NCI-H1417 treated with DMSO at 0.1 percent for 48 hours (cell line): ENCODE data around the gene TCIRG1.
"Not testable (repeated sequence)": the region's sequence is repeated elsewhere in the genome, so short reads cannot be mapped to it uniquely, and the experiment has no call there.

Experiments
- DNase-seq: peaks from one replicate; lab custom pipeline; 2025; lab: John Stamatoyannopoulos, UW

TCIRG1 gene, protein sequence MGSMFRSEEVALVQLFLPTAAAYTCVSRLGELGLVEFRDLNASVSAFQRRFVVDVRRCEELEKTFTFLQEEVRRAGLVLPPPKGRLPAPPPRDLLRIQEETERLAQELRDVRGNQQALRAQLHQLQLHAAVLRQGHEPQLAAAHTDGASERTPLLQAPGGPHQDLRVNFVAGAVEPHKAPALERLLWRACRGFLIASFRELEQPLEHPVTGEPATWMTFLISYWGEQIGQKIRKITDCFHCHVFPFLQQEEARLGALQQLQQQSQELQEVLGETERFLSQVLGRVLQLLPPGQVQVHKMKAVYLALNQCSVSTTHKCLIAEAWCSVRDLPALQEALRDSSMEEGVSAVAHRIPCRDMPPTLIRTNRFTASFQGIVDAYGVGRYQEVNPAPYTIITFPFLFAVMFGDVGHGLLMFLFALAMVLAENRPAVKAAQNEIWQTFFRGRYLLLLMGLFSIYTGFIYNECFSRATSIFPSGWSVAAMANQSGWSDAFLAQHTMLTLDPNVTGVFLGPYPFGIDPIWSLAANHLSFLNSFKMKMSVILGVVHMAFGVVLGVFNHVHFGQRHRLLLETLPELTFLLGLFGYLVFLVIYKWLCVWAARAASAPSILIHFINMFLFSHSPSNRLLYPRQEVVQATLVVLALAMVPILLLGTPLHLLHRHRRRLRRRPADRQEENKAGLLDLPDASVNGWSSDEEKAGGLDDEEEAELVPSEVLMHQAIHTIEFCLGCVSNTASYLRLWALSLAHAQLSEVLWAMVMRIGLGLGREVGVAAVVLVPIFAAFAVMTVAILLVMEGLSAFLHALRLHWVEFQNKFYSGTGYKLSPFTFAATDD

DNA sequence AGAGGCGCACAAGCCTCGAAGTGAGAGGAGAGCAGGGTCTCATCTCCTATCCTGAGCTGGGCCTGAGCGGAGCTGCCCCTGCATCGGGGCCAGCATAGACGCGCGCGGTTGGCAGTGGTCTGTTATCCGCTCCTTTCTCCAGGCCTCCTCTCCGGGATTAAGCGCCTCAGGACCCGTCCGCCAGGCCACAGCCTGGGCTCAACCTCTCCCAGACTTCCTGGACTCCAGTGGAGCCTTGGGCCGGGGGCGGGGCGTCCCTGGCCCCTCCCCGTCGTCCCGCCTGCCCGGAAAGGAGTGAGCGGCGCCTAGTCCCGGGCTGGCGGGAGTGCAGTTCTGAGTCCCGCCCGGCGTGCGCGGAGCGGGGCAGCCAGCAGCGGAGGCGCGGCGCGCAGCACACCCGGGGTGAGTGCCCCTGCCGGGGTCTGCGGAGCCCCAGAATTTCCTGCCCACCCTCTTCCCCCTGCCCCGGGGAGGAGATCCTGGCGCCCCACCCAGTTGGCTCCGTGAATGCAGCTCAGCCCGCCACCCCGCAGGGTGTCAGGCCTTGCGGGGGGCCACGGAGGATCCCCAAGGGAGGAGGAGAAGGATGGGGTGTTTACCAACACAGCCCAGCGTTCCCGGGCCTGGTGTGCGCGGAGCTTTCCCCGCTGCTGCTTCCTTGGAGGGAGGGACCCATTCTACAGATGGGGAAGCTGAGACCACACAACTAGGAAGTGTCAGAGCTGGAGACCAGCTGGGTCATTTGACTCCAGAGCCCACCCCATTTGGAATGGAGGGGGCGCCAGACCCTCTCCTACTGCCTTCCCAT, at the start of gene TCIRG1:
TSS of gene TCIRG1 (plus strand) at position 308 of the 808 bp plus-strand sequence. CDS start 2,247 bp downstream, outside the sequence.
- DNase-seq = no peak

DNA sequence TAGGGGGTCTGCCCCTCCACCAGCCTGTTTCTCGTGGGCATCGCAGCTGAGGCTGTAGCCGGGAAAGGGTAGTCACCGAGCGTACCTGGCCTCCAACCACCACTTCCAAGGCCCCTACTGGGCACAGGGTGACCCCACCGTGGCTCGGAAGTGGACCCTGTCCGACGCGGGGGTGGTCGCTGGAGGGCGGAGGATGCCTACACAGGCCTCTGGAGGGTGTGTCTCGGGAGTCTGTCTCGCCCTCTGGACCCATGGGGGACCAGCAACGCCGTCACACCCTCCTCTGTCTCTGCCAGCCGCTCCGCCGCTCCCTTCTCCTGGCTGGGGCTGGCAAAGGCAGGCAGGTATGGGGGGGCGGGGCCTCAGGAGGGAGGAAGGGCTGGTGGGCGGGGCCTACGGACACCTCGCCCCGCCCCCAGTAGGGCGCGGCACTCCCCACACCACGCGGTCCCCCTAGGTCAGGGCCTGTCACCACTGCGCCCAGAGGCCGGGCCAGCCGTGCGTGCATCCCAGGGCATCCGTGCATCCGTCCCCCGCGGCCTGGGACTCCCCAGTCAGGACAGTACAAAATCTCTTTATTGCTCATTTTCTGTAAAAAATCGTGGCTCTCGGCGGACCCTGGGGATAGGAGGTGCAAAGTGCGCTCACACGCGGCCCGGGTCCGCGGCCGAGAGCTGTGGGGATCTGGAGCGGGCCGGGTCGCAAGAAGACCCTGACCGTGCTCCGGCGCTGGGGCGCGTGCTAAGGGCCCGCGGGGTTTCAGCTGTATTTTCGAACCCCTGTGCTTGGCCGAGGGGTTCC, 48.1 kb upstream of the TCIRG1 start:
- not testable (repeated sequence) for DNase-seq

DNA sequence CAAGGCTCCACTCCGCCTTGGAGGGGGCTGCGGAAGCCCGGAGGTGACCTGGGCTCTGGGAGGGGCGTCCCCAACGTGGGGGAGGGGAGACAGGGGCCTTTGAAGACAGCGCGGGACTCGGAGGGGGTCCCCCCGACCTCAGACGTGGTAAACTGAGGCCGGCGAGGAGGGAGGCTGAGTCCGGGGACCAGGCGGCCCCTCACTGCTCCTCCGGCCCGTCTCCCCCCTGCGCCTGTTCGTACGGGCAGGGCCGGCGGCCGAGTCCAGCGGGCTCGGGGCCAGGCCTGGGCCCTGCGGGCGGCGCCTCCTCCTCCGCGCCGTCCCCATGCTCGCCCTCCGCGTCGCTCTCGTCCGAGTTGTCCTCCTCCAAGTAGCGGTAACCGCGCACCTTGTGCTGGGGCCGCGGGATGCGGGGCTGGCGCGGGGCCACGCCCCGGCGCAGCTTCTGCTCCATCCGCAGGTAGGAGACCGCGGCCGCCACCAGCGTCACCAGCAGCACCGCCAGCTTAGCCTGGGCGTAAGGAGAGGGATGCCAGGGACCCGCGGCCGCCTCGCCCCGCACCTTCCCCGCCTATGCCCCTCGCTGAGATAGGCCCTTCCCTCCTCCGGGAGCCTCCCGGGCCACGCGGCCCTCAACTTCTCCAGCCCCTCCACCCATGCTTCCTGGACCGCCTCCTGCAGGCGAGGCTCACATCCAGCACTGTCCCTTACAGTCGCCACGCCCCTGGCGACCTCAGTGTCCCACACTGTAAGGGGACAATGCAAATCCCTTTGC, 47.3 kb upstream of the TCIRG1 start:
- DNase-seq = not testable (repeated sequence)

DNA sequence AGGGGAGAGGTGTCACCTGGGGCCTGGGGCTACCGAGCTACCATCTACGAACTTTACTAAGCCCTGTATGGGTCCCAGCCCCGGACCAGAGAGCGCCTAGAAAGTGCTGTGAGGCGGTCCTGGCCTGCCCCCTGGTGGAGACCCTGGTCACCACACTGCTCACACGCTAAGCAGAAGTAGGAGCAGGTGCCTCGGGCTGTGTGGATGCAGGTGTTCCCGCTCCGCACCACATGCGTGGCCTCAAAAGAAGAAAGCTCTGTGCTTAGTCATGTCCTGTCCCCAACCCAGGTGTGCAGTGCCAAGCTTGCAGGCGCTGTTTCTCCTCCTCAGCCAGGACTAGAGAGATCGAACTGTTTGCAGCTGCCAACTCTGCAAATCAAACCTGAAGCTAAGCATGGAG, 45.0 kb upstream of the TCIRG1 start:
- not testable (repeated sequence) for DNase-seq

DNA sequence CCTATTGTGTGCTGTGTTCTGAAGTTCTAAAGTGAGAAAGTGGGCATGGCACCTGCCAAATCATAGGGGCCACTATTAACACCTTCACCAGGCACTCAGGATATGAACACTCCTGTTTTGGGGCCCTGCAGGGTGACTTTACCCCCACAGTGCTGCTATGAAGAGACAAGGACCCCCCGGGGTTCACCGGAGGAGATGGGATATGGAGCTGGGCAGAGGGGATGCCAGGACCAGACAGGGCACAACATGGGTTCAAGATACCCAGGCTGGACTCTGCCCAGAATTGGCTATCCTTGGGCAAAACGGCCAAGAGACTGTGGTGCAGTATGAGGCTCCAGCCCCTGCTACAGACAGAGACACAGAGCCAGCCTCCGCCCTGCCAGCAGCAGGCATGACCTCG, 44.4 kb upstream of the TCIRG1 start:
- DNase-seq = not testable (repeated sequence)

DNA sequence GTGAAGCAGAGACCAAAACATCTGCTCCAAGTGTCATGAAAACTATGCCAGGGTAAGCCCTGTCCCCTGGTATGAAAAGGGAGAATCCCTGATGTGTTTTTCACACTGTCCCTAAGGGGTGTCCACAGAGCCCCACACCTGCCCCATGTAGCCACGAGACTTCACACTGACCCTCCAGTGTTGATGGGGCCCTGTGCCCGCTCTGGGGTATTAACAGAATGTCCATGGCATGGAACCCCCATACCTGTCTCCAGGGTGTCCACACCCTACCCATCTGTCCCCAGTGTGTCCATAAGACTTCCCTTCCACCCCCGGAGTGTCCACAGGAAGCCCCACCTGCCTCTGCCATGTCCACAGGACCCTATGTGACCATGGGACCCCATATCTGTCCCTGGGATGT, 43.7 kb upstream of the TCIRG1 start:
- not testable (repeated sequence) for DNase-seq

DNA sequence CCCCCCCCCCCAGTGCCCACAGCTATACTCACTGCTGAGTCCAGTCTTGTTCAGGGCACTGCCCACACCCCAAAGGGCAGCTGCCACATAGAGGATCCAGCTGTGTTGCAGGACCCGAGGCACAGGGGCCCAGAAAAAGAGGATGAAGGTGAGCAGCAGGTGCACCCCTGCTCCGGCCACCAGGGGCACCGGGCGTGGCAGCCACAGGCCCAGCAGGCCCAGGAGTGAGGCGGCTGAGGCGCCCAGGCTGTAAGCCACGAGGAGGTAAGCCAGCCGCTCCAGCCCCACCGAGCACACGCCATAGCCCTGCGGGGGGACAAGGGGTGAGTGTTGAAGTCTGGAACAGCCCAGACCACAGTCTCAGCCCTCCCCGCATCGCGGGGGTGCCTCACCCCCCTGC, 43.2 kb upstream of the TCIRG1 start:
- not testable (repeated sequence) for DNase-seq

DNA sequence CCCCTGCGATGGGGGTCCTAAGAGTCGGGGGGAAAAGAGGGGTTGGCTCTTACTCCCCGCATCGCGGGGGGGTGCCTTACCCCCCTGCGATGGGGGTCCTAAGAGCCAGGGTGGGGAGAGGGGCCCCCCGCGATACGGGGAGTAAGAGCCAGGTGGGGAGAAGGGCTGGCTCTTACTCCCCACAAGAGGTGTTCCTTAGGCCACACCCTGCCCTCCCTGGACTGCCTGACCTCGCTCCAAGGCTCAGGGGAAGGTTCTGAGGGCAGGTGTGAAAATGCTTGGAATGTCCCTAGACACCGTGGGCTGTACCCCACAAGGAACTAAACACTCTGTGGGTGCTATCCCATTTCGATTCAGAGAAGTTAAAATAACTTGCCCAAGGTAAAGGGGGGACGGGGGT, 42.8 kb upstream of the TCIRG1 start:
- no peak for DNase-seq

DNA sequence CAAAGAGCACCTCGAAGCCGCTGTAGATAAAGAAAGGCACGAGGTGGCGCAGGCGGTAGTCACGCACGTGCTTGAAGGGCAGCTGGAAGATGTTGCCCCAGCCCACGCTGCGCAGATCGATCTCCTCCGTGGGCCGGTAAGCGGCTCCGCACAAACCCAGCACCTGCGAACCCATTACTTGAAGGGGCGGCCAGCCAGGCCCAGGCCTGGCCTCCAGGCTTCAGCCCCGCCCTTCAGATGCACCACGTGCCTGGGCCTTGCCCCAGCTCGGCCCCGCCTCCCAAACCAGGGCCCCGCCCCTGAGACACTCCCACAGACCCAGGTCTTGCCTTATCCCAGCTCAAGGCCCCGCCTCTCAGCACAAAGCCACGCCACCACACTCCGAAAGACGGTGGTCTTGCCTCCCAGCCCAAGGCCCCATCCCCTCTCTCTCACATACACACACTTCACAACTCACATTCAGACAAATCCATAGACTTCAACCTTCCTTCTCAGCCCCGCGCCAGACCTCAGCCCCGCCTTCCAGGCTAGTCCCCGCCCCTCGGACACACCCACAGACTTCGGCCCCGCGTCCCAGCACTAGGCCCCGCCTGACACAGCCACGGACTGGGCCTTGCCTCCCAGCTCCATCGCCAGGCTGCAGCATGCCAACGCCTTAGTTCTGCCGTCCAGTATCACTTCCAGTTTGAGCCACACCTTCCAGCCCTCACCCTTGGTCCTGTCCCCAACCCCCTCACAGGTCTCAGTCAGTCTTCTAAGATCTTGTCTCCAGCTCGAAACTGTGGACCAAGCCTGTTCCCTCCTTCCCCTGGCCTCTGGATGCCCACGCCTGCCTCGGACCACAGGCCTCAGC, 42.0 kb upstream of the TCIRG1 start:
- DNase-seq = no peak

DNA sequence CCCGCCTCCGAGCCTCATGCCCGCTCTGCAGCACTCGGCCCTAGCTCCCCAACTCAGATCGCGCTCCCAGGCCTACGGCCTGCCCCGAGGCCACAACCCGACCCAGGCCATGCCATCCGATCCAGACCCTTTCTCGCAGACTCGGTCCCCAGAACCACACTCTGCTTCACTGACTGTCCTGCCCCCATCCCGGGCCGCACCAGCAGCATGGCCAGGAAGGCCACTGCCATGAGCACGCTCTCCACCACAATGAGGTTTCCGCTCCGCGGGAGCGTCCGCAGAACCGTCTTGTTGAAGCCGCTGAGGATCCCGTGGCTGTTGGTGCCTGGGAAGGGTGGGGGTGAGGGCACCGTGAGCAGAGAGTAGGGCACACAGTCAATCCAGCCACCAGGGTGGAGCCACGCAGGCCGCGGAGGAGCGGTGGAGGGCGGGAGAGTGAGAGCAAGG, 41.3 kb upstream of the TCIRG1 start:
- no peak for DNase-seq

DNA sequence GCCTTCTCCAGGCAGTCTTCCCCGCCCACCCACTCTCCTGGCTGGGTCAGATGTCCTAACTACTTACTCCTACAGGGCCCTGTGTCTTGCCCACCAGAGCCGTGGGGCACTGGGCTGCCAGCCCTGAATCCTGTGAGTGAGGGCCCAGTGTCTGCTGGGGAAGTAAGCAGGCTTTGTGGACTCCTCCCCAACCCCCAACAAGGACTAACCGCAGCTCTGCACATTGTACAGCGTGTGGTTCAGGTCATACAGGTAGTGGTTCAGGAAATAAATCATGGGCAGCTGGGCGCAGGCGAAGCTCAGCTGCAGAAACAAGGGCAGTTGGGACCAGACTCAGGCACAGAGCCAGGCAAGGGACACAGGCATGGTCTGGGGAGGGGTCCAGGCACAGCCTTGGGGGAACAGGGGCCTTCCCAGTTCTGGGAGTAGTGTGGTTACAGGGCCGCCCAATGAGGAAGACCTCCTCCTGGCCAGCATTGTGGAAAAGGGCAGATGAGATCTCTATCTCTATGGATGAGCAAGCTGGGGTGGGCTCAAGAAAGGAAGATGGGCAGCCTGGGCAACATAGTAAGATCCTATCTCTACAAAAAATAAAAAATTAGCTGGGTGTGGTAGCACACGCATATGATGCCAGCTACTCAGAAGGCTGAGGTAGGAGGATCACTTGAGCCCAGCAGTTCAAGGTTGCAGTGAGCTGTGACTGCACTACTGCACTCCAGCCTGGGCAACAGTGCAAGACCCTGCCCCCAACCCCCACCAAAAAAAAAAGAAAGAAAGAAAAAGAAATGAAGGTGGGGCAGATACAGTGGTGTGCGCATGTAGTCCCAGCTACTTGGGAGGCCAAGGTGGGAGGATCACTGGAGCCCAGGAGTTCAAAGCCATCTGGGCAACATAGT, 40.4 kb upstream of the TCIRG1 start:
- no peak for DNase-seq

DNA sequence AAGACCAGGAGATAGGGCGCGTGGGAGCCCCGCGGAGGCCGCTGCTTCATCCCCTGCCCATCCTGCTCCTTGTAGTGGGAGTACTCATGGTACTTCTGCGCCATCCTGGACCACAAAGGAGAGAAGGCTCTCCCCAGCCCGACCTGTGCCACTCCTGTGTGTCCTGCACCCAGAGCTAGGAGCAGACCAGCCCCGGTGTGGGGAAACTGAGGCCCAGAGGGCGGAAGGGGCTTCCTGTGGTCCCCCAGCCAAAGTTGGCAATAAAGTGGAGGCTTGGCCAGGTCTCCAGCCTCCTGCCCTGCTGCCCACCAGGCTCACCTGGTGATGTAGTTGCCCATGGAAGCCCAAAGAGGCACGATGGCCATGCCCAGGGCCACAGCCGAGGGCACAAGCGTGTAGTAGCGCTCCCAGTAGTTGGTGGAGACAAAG, 39.6 kb upstream of the TCIRG1 start:
- no peak for DNase-seq

DNA sequence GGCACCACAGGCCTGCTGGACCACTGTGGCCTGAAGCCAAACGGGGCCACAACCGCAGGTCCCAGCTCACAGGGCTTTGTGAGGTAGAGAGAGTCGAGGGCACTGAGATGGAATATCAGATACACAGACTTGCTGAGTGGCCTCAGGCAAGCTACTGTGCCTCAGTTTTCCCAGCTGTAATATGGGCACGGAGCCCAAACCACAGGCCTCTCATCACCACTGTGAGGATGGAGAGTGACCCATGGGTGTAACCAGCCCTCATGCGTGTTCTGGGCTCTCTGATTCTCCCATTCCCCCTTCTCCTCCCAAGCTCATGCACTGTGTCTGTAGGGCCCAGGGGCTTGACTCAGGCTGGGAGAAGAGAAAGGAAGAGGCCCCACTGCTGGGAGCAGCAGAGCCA, 39.1 kb upstream of the TCIRG1 start:
- DNase-seq = no peak

DNA sequence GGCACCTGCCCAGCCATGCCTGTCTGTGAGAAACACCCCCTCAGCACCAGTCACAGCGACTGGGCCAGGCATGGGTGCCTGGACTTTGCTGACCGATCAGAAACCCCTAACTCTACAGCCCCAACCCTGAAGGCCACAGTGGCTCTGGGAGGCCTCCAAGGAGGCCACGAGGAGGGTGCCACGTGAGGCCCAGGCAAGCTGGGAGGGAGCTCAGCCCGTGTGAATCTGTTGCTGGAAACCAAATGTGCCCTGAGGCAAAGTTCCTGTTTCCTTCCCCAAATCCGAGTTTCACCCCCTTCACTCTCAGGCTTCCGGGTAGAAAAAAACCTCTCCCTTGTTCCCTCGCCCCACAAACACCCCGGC, 36.3 kb upstream of the TCIRG1 start:
- no peak for DNase-seq

DNA sequence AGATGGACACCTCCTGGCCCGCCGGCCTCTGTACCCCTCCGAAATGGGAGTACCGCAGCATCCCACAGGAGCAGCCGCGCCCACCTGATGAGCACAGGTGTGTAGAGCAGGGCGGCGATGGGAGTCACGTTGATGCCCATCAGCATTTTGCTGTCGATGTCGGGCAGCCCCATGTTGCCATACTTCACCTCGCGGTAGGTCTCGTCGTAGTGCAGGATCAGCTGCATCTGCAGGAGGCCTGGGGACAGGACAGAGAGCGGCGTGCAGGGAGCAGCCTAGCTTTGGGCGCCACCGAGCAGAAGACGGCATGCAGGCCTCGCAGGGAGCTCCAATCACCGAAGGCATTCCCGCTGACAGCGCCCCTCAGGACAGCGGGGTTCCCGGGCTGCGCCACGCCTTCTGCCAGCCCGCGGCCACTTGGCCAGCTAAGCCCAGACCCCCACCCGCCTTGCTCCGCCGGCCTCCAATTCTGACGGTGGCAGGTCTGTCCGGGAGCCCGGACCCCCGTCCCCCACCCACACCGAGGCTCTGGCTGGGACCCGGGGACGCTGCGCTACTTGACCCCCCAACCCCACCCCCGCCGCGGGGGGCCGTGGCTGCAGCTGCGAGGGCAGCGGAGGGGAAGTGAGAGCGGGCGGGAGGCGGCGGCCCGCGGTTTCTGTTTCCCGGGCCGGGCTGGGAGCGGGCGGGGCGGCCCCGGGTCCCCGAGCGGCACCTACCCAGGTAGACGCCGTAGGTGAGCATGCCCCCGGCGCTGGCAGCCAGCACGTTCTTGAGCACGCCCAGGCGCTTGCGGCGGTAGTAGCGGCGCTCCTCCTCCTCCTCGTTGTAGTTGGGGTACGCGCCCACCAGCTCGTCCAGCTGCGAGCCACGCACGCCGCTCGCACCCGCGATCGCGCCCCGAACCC, 35.6 kb upstream of the TCIRG1 start:
- no peak for DNase-seq

DNA sequence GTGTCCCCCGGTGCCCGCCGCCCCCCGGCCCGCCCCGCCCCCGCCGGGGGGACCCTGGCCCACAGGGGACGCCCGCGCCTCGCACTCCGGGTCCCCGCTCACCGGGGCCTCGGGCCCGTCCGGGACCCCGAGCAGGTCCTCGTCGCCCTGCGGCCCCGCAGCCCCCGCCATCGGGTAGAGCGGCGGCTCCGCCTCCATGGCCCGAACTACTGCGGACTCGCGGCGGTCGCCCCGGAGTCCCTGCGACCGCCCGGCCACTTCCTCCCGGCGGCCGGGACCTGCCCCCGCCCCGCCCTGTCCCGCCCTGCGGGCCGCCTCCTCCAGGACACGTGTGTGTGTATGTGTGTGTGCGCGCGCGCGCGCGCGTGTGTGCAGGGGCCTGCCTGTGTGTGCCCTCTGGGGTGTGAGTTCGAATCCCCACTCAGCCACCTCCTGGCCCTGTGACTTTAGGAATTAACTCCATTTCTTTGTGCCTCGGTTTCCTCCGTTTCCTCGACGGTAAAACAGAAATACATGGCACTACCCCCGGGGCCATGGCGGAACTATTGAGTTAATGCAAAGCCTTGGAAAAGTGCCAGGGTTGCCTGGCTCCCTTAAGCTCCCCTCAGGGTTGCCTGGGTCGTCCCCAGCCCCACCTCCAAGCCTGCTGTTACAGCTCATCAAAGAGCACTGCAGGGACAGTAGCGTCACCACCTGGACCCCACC, 34.8 kb upstream of the TCIRG1 start, which contains the start of gene UNC93B1:
TSS of gene UNC93B1 (minus strand) at position 252 of the 705 bp plus-strand sequence. CDS start at position 198, 54 bp downstream.
- DNase-seq = no peak
